Large intestine (tissue), 3 donors: ENCODE data around the gene ACTN4. TPM values are rescaled to one million over a fixed set of nuclear protein-coding genes. Genes with fewer than 3 reads are reported as not detected.
A peak's percentile ranks its signal among the peaks of the same experiment; 100 is the strongest.

Experiments
- DNase-seq, 2 donors: peaks; one replicate each; pipeline versions ENCODE4 v3.0.0 to v3.0.0-alpha.2; 2013
- H3K27ac ChIP-seq: one replicate; pipeline ENCODE4 v1.5.1; 2013; ENCODE audit warnings: low read length
- H3K27me3 ChIP-seq: 2 replicates; pipeline ENCODE4 v1.6.1; 2013; ENCODE audit warnings: low read length; ENCODE audit not compliant: control insufficient read depth, insufficient read depth
- H3K36me3 ChIP-seq: 2 replicates; pipeline ENCODE4 v1.6.1; 2013; ENCODE audit warnings: low read length; ENCODE audit not compliant: control insufficient read depth, insufficient read depth
- H3K4me1 ChIP-seq: one replicate; pipeline ENCODE4 v1.6.1; 2013; ENCODE audit warnings: low read length; ENCODE audit not compliant: control insufficient read depth, insufficient read depth
- H3K4me3 ChIP-seq: one replicate; pipeline ENCODE4 v1.5.1; 2013; ENCODE audit warnings: low read length
- H3K9me3 ChIP-seq: one replicate; pipeline ENCODE4 v1.6.1; 2013; ENCODE audit warnings: mild to moderate bottlenecking, low read depth, low read length, moderate library complexity; ENCODE audit not compliant: control insufficient read depth
- WGBS: methylation state at CpG from one replicate; pipeline ENCODE4 v1.1.5; 2013; ENCODE audit warnings: low lambda C conversion rate; ENCODE audit not compliant: insufficient coverage; 5-methylcytosine and 5-hydroxymethylcytosine counted together
- polyA plus RNA-seq: library from polyadenylated mRNA; unstranded; fragments of 120-200 nt; gene quantifications from one replicate; pipeline ENCODE4 v1.2.1, GENCODE V29; 2013

Gene ACTN4
- polyA plus RNA-seq, 1 donor: 747 TPM

GRCh38 chr19:38717855-38718254 lies 70.4 kb downstream of the ACTN4 start:
- Histone ChIP-seq H3K36me3 (peaks cover 97% of the 10 kb centered on the region), H3K27me3 (no peaks in the 10 kb centered on the region), H3K4me3 (no peak overlapping the region), H3K4me1 (peaks cover 45% of the 10 kb centered on the region), H3K9me3 (peaks cover 5% of the 10 kb centered on the region), H3K27ac (no peak overlapping the region)
- no peak for DNase-seq
- no CpG with 5 or more reads among the region's 11 CpGs for WGBS

- peaks cover 5% of the 10 kb centered on the region for H3K9me3 ChIP-seq
- no peak overlapping the region for H3K4me3 ChIP-seq
- no peaks in the 10 kb centered on the region for H3K27me3 ChIP-seq
- WGBS: no CpG with 5 or more reads among the region's 24 CpGs
- H3K4me1 ChIP-seq: peaks cover 50% of the 10 kb centered on the region
- DNase-seq: no peak
- peaks cover 97% of the 10 kb centered on the region for H3K36me3 ChIP-seq
- H3K27ac ChIP-seq: peak overlapping the region; percentile 63
Measured at GRCh38 chr19:38718747-38719543, 71.5 kb downstream of the ACTN4 start.

DNA sequence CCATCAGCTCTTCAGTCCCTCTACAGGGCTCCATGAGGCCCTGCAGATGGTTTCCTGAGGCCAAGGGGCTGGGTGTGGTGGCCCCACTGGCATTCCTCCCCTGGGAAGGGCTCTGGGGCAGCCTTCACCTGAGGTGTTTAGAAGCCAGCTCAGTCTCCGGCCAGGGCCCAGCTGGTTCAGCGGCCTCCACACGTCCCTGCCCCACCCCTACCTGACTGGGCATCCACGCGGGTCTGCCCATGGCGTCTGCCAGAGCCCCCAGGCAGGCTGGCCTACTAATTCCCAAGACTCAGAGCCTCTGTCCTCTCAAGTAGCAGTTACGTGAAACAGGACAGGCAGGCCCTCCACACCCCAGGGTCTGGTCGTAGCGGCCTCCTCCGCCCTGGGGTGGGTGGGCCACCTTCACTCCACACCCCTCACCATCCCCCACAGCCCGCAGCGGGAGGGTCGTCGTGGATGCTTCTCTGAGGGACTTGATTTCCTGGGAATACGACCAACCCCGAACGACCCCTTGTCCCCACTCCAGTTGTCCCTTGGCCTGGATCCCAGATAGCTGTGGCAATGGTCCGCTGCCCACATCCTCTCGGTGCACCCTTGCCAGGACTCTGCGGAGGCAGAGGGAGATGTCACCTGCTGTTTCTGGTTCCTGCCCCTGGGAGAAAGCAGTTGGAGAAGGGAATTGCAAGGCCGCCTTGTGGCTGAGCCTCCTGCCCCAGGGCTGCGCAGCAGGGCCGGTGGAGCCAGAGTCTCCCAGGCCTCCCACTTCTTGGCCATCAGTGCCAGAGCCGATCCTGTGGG lies 72.5 kb downstream of the ACTN4 start:
- Histone ChIP-seq H3K9me3 (peaks cover 10% of the 10 kb centered on the region), H3K27ac (peak overlapping the region; percentile 63), H3K4me3 (no peak overlapping the region), H3K36me3 (peaks cover 97% of the 10 kb centered on the region), H3K27me3 (no peaks in the 10 kb centered on the region), H3K4me1 (peaks cover 50% of the 10 kb centered on the region)
- WGBS: no CpG with 5 or more reads among the region's 24 CpGs
- DNase-seq: no peak

DNA sequence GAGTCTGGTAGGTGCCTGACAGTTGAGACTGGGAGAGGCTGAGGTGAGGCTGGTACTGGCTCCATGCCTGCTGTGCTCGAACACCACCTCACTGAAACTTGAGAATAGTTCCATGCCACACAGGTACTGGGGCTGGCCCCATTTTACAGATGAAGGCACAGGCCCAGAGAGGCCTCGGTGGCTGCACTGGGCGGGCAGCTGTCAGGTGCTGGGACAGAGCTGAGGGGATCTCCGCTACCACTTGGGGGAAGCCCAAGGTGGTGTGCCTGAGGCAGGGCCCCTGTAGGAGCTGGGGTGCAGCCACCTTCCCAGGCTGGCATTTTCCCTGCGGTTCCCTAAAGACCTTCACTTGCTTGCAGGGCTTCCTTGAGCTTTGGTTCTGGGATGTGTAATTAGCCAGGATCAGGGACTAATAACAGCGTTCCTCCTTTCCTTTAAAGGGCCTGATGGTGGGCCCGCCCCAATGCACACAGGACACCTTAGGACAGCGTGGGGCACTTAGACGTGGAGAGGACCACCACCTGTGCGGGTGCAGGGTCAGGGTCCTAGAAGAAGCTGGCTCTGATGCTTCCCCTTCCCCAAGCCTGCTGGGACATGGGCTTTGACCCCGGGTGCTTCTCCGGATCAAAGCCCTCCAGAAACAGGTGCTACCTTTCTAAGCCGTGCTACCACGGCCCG lies 73.2 kb downstream of the ACTN4 start:
- H3K9me3 ChIP-seq: peaks cover 10% of the 10 kb centered on the region
- peaks cover 50% of the 10 kb centered on the region for H3K4me1 ChIP-seq
- DNase-seq: no peak
- H3K27me3 ChIP-seq: no peaks in the 10 kb centered on the region
- WGBS: no CpG with 5 or more reads among the region's 15 CpGs
- peaks cover 97% of the 10 kb centered on the region for H3K36me3 ChIP-seq
- peak overlapping the region; percentile 63 for H3K27ac ChIP-seq
- no peak overlapping the region for H3K4me3 ChIP-seq

- H3K4me1 ChIP-seq: peaks cover 50% of the 10 kb centered on the region
- no peak for DNase-seq
- no peak overlapping the region for H3K4me3 ChIP-seq
- H3K36me3 ChIP-seq: peaks cover 100% of the 10 kb centered on the region
- H3K27me3 ChIP-seq: no peaks in the 10 kb centered on the region
- WGBS: no CpG with 5 or more reads among the region's 20 CpGs
- H3K9me3 ChIP-seq: peaks cover 10% of the 10 kb centered on the region
- H3K27ac ChIP-seq: peak overlapping the region; percentile 63
Measured at GRCh38 chr19:38721496-38721895, 74.0 kb downstream of the ACTN4 start.

- H3K27me3 ChIP-seq: no peaks in the 10 kb centered on the region
- peaks cover 54% of the 10 kb centered on the region for H3K4me1 ChIP-seq
- H3K27ac ChIP-seq: peak overlapping the region; percentile 63
- peaks cover 100% of the 10 kb centered on the region for H3K36me3 ChIP-seq
- DNase-seq: peak; percentile 55 to 75
- no CpG with 5 or more reads among the region's 17 CpGs for WGBS
- no peak overlapping the region for H3K4me3 ChIP-seq
- peaks cover 10% of the 10 kb centered on the region for H3K9me3 ChIP-seq
Measured at GRCh38 chr19:38721979-38722773, 74.7 kb downstream of the ACTN4 start.

DNA sequence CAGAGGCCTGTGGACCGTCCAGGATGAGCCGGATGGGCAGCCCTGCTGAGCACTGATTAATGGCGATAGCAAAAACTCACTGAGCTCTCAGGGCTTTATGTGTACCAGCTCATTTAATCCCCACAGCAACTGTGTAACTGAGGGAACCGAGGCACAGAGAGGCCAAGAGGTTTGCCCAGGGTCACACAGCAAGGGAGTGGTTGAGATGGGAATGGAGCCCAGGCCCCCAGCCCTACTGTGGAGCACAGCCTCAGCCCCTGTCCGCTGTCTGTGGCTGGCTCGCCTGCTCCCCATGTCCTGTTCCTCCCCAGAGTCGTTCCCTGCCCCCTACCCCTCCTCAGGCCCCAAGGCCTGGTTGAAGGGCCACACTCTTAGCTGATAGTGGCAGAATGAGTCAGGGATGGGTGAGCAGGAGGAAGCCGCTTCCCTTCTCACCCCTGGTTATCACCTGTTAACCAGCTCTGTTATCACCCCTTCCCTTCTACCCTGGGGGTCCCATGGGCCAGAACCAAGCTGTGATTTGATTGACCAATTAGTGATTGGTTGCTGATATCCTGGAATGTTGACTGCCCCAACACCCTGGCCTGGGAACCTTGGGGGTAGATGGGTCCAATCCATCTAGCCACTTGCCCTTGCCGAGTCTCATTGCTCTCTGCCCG lies 75.6 kb downstream of the ACTN4 start:
- WGBS: no CpG with 5 or more reads among the region's 10 CpGs
- peaks cover 61% of the 10 kb centered on the region for H3K4me1 ChIP-seq
- H3K9me3 ChIP-seq: peaks cover 10% of the 10 kb centered on the region
- no peak overlapping the region for H3K4me3 ChIP-seq
- no peak for DNase-seq
- H3K27ac ChIP-seq: peak overlapping the region; percentile 63
- no peaks in the 10 kb centered on the region for H3K27me3 ChIP-seq
- peaks cover 100% of the 10 kb centered on the region for H3K36me3 ChIP-seq

DNA sequence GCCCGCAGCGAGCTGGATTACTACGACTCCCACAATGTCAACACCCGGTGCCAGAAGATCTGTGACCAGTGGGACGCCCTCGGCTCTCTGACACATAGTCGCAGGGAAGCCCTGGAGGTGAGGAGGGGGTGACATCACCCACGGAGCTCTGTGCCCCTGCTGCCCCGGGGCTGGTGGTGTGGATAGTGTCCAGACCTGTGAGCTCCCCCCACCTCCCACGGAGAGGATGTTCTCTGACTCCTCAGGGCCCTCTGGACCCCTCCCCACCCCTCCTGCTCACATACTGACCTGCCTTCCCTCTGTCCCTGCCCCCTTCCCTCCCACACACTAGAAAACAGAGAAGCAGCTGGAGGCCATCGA lies 76.1 kb downstream of the ACTN4 start:
- DNase-seq: no peak
- Histone ChIP-seq H3K27me3 (no peaks in the 10 kb centered on the region), H3K9me3 (peaks cover 10% of the 10 kb centered on the region), H3K4me3 (no peak overlapping the region), H3K27ac (peak overlapping the region; percentile 63), H3K36me3 (peaks cover 99% of the 10 kb centered on the region), H3K4me1 (peaks cover 62% of the 10 kb centered on the region)
- no CpG with 5 or more reads among the region's 11 CpGs for WGBS

DNA sequence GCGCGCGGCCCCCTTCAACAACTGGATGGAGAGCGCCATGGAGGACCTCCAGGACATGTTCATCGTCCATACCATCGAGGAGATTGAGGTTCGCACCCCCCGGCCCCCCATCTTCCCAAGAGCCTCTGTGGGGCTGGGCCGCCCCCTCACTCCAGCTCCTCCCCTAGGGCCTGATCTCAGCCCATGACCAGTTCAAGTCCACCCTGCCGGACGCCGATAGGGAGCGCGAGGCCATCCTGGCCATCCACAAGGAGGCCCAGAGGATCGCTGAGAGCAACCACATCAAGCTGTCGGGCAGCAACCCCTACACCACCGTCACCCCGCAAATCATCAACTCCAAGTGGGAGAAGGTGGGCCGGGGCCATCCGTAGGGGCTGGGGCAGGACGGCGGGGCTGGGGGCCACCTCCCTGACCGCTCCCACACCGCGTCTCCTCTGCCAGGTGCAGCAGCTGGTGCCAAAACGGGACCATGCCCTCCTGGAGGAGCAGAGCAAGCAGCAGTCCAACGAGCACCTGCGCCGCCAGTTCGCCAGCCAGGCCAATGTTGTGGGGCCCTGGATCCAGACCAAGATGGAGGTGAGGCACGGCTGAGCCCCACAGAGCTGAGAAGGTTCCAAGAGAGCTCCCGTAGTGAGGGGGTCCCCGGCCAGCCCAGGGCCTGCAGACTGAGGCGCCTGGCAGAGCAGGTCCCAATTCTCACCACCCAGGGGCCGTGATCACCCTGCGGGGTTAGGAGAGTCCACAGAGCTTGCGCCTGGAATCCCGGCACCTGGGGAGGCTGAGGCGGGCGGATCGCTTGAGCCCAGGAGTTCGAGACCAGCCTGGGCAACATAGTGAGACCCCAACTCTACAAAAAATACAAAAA lies 76.8 kb downstream of the ACTN4 start:
- no peak for DNase-seq
- H3K4me3 ChIP-seq: no peak overlapping the region
- peaks cover 99% of the 10 kb centered on the region for H3K36me3 ChIP-seq
- H3K4me1 ChIP-seq: peaks cover 57% of the 10 kb centered on the region
- no peaks in the 10 kb centered on the region for H3K27me3 ChIP-seq
- peaks cover 6% of the 10 kb centered on the region for H3K9me3 ChIP-seq
- WGBS: no CpG with 5 or more reads among the region's 42 CpGs
- no peak overlapping the region for H3K27ac ChIP-seq
